LNCaP clone FGC (cell line): Measurements from ENCODE around the gene EXOC6B.

Experiments
- DNase-seq: peaks from one replicate; pipeline ENCODE4 v3.0.0-alpha.2; 2011; ENCODE audit warnings: low read depth
- H3K4me3 ChIP-seq: 2 replicates; pipeline ENCODE4 v1.5.1; 2011; ENCODE audit warnings: mild to moderate bottlenecking, low read depth, low read length, control low read depth
- TF ChIP-seq, protein P1 (sequence below): IDR thresholded peaks from 2 replicates; pipeline ENCODE4 v1.5.1; 2012; ENCODE audit warnings: mild to moderate bottlenecking; ENCODE audit not compliant: control insufficient read depth, insufficient read depth; ENCODE audit errors: extremely low read depth

The EXOC6B gene

DNA sequence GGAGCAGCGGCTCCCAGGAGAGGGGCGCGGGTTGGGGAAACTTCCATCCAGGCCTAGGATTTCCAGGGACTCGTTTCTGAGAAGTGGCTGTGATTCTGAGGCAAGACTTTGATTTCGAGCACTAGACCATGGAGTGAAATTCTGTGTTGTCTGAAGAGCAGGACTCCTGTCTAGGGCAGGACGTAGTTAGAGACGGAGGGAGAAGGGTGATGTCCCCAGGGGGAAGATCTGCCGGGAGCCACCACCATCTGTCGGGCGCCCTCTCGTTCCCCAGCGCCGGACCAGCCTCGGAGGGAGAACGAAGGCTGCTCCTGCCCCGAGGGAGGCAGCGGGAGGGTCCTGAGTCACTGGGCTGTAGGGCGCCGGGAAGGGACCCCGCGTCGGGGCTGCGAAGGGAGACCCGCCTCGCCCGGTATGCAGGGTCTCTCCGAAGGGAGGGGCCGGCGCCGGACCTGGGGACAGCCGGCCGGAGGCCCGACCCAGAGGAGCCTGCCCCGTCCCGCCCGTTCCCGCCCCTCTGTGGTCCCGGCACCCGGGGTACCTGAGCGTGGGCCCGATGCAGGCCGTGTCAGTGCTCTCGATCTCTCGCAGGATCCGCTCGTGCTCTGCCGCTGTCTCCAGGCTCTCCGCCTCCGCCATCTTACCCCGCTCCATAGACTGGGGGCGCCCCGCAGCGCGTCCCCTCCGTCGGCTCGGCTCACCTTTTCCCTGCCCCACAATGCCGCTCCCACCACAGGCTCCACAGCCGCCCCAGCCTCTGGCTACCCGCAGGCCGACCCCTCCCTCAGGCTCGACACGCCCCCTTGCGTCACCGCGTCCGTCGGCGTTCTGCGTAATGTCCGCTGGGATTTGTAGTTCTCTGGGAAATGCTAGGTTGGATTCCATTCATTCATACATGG, at the start of gene EXOC6B:
Gene EXOC6B, minus strand, starts transcription at position 777 of the 899 bp plus-strand sequence.
- TF ChIP-seq, protein P1, sequence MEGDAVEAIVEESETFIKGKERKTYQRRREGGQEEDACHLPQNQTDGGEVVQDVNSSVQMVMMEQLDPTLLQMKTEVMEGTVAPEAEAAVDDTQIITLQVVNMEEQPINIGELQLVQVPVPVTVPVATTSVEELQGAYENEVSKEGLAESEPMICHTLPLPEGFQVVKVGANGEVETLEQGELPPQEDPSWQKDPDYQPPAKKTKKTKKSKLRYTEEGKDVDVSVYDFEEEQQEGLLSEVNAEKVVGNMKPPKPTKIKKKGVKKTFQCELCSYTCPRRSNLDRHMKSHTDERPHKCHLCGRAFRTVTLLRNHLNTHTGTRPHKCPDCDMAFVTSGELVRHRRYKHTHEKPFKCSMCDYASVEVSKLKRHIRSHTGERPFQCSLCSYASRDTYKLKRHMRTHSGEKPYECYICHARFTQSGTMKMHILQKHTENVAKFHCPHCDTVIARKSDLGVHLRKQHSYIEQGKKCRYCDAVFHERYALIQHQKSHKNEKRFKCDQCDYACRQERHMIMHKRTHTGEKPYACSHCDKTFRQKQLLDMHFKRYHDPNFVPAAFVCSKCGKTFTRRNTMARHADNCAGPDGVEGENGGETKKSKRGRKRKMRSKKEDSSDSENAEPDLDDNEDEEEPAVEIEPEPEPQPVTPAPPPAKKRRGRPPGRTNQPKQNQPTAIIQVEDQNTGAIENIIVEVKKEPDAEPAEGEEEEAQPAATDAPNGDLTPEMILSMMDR = no peak
- peak; percentile 33 for DNase-seq
- peak within 1 kb of the TSS; percentile 71 for H3K4me3 ChIP-seq

DNA sequence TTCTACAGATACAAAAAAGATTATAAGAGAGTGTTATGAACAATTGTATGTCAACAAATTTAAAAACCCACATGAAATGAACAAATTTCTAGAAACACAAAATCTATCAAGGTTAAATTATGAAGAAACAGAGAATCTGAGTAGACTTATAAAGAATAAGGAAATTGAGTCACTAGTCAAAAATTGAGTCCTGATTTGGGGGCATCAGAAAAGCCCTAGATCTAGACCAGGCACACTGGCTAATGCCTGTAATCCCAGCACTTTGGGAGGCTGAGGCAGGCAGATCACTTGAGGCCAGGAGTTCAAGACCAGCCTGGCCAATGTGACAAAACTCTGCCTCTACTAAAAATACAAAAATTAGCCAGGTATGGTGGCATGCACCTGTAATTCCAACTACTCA, 46.0 kb upstream of the EXOC6B start:
- no peak for DNase-seq
- H3K4me3 ChIP-seq = no peak overlapping the region
- TF ChIP-seq, protein P1 = no peak

DNA sequence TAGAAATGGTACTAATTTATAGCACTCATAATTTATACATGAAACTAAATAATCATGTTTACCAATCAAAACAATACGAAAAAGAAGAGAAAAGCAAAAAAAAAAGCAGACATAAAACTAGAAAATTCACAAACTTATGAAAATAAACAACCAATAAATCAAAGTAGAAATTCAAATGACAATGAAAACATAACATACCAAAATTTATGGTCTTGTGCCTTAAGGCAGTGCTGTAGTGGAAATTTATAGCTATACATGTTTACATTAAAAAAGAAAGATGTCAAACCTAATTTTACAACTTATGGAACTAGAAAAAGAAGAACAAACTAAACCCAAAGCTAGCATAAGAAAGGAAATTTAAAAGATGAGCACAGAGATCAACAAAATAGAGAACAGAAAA, 45.2 kb upstream of the EXOC6B start:
- TF ChIP-seq, protein P1 = no peak

DNA sequence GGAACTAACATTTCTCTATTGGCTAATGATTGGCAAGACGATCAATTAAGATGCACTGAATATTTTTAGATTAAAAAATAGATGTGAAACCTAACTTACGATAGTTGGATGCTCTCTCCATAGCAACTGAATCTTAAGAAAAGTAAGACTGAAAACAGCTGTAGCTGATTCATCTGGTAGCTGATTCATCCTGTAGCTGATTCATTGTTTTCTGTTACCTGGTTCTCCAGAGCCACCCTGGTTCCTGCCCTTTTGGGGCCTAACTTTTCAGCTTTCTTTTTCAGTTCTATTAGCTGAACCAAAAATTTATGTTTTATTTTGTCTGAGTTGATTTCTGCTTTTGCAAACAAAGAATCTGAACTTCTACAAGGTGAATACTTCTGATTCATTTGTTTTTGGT, 38.7 kb upstream of the EXOC6B start:
- TF ChIP-seq, protein P1 = no peak
- no peak overlapping the region for H3K4me3 ChIP-seq
- DNase-seq = no peak

More for the DNA sequence above, 45.2 kb upstream of the EXOC6B start:
- no peak for DNase-seq
- no peak overlapping the region for H3K4me3 ChIP-seq

DNA sequence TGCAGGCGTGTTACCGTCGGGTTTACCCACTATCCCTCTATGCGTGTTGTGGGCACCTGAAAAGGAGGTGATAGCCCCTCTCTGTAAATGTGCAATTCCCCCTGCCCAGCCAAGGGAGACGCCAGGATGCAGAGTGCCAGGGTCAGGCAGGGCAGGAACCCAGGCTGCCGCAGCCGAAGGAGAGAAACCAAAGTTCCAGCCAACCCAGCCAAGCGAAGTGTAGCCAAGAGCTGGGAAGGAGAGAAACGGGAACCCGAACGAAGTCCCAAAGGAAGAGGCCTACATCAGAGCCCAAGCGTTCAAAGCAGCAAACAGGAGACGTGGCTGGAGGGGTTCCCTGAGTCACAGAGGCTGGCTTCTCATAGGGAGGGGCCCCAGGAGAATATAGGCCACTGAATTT, 37.2 kb upstream of the EXOC6B start:
- H3K4me3 ChIP-seq = no peak overlapping the region
- TF ChIP-seq, protein P1 = no peak
- no peak for DNase-seq

DNA sequence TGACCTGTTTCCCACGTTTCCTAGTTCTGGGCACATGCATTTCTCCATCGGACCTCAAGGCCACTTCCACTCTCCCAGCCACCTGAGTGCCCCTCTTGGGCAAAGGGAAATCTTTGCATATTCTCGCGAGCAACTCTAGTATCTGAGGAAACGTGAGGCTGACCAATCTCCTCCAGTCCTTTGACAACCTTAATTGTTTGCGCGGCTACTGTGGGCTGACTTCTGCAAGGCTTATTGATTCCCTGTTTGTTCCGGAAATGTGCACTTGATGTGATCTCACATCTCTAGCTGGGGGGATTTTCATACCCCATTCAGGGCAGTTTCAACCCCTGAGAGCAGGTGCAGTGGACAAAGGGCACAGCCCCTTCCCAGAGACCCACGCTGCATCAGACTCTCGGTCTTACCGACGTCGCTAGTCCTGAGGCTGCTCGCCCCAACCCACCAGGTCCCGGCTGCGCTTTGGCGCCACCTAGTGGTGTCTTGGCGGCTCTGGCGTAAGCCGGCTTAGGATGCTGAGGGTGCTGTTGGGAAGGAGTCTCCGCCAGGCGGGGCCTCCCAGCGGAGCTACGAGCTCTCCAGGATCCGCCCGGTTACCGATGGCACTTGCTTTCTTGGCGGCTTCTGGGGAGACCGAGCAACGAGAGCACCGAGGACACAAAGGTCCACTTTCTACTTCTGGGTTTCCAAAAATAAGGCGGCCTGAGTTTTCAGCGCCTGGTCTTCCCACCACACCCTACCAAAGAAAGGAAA, 36.6 kb upstream of the EXOC6B start:
- DNase-seq = peak; percentile 41
- TF ChIP-seq, protein P1 = peak; percentile 91
- H3K4me3 ChIP-seq = 0 out of 2 replicates have a peak overlapping the region, but pooled peaks have one; percentile 25
